Hematopoietic multipotent progenitor cell treated with erythropoietin and hydrocortisone succinate and interleukin-3 and kit ligand, for 6 days (in vitro differentiated cells): ENCODE results near the gene ARHGAP23.
A peak's percentile ranks its signal among the peaks of the same experiment; 100 is the strongest.
"Not testable (repeated sequence)": the region's sequence is repeated elsewhere in the genome, so short reads cannot be mapped to it uniquely, and the experiment has no call there.

Experiments
- DNase-seq: peaks from one replicate; pipeline ENCODE4 v3.0.0-alpha.2; 2015

ARHGAP23 gene

DNA sequence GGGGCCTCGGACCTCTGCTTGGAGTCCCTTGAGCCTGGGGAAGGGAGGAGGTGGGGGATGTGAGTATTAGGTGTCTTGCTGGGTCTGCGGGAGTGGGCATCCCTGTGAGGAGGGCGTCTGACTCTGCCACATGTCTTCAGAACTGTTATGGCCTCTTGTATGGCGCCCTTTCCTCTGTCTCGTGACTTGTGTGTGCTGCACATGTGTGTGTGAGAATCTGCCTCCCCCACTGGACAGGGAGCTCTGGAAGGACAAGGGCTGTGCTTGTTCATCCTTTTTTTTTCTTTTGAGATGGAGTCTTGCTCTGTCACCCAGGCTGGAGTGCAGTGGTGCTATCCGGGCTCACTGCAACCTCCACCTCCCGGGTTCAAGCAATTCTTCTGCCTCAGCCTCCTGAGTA, 33.4 kb downstream of the ARHGAP23 start:
- no peak for DNase-seq

DNA sequence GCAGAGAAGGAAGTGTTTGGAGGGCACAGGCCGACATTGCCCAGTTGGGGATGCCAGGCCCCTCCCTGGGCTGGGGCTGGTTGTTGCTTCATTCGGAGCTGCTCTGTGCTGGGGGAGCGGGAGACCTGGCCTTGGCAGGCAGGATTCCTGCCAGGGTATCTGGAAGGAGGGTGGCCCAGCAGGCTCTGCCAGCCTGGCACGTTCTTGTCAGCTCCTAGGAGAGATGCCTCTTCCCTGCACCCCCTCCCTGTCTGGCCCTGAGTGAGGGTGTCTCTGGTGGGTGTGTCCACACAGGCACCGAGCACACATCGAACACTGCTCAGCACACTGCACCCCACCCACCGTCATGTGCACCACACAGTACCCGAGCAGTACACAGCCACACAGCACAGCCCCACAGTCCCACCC, 35.2 kb downstream of the ARHGAP23 start:
- DNase-seq = peak; percentile 58

DNA sequence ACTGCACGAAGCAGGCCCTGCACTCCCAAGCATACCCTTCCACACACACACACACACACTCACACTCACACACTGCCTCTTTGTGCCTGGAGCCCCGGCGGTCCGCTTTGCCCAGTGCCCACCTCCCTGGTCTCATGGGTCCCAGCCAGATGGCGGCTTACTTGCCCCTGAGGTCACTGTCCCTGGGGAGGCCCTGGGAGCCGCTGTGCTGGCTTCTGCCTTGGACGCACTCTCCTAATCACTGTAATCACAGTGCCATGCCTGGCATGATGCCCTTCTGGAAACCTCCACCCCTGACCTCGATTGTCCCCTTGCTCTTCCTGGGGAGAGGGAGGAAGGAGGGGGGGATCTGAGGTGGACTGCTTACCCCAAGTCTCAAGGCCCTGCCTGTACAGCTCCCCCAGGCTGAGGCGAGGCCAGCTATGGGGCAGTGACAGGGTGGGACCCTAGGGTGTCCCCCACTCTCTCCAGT, 36.0 kb downstream of the ARHGAP23 start:
- DNase-seq = peak; percentile 49

DNA sequence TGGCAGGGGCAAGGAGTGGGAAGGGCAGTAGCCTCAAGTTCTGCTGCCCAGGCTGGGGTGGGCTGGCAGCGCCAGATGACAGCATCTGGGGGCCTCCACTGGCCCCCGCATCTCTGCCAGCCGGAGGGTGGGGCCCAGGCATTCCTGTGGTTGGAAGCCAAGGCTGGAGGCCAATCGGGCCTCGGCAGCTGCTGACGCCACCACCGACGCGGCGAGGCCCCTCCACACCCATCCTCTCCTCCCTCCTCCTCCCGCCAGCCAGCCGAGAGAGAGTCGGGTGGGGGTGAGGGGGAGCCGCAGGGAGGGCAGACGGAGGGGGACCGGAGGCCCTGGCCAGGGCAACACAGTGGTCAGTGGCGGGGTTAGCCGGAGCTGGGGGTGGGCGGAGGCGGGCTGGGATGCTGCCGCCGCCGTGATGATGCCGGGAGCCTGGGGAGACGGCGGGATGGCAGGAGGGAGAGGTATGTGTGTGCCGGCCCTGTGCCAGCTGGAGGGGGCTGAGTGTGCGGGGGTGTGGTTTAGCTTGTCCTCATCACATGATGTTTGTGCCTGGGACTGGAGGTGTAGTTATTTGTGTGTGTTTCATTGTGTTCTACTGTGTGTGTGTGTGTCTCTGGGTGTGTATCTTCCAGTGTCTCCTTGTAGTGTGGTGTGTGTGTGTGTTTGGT, 36.6 kb downstream of the ARHGAP23 start:
- peak; percentile 78 for DNase-seq

DNA sequence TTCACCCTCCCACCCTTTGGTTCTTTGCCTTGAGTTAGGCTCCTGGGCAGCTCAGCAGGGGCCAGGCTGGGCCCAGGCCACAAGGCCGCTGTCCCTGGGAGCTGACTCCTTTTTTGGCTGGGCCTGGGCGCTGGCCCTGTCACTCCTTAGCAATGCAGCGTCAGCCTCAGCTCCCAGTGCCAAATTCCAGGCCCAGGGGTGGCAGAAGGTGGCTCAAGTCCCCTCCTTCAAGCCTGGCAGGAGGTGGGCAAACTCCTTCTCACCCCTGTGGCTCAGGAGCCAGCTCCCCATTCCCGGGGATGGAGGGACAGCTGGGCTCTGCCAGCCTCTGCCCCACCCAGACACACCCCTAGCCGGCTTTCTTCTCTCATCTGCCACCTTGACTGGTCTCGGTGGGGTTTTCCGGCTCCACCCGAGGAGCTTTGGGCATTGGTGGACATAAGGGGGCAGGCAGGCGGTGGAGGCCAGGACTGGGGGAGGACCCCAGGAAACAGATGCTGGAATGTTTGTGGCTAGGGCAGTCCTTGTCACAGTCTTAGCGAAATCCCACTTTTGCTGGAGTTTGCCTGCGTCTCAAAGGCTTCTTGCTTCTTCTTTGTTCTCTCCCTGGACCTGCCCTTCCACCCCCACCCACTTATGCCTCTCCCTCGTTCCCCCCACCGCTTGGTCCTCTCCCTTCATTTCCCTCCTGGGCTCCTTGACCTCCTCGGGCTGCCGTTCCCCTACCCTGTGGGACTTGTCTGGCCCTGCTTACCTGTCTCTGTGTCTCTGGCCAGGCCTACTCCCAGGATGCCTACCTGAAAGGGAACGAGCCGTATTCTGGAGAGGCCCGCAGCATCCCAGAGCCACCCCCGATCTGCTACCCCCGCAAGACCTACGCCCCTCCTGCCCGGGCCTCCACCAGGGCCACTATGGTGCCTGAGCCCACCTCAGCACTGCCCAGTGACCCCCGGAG, 37.4 kb downstream of the ARHGAP23 start:
- no peak for DNase-seq

DNA sequence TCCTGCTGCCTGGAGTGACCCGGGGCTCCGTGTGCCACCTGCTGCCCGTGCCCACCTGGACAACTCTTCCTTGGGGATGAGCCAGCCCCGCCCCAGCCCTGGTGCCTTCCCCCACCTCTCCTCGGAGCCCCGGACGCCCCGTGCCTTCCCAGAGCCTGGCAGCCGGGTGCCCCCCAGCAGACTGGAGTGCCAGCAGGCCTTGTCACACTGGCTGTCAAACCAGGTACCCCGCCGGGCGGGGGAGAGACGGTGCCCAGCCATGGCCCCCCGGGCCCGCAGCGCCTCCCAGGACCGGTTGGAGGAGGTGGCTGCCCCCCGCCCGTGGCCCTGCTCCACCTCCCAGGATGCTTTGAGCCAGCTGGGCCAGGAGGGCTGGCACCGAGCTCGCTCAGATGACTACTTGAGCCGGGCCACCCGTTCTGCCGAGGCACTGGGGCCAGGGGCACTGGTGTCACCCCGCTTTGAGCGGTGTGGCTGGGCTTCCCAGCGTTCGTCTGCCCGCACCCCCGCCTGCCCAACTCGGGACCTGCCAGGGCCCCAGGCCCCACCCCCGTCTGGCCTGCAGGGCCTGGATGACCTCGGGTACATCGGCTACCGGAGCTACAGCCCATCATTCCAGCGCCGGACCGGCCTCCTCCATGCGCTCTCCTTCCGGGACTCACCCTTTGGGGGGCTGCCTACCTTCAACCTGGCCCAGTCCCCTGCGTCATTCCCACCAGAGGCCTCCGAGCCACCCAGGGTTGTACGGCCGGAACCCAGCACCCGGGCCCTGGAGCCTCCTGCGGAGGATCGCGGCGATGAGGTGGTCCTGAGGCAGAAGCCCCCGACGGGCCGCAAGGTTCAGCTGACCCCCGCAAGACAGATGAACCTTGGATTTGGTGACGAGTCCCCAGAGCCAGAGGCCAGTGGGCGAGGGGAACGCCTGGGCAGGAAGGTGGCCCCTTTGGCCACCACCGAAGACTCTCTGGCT, 38.4 kb downstream of the ARHGAP23 start:
- DNase-seq = no peak

DNA sequence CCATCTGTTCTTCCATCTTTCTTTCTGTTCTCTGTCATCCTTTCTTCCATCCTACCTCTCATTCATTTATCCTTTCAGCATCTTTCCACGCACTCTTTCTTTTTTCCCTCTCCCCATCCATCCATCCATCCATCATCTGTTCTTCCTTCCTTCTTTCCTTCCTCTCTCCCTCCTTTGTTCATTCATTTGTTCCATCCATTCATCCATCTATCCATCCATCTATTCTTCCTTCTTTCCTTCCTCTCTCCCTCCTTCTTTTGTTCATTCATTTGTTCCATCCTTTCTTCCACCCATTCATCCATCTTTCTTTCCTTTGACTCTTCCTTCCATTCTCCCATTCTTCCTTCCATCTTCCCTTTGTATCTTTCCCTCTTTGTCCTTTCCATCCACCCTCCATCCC, 39.2 kb downstream of the ARHGAP23 start:
- DNase-seq = no peak

DNA sequence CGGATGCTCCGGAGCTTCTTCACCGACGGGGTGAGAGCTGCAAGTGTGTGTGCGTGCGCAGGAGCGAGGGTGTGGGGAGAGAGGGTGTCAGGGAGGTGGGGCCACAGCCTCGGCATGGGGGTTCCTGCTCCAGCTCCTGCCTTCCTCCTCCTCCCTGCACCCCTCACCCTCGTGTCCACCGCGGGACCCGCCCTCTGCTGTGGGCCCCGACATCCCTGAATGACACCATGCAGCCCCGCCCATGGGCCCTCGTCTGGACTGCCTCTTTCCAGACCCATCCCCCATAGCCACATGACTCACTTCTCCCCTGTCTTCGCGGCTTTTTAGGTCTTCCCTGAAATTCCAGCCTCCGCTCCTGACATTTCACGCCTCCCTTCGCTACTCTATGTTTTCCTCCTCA, 41.6 kb downstream of the ARHGAP23 start:
- no peak for DNase-seq

DNA sequence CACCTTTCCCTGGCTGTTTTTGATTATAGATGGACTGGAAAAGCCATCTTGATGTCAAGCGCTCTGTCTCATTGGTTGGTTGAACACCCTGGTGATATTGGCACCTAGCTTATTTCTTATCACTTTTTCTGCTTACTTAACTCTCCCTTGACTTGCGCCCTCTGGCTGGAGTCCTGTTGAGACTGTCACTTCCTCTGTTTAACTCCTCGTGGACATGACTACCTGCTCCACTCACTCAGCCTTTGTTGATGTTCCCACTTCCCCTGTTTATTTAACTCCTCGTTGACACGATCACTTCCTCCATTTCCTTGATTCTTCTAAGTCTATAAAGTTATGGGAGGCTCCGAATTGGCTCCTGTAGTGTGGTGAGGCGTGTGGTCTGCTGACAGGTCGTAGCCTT, 43.0 kb downstream of the ARHGAP23 start:
- not testable (repeated sequence) for DNase-seq

DNA sequence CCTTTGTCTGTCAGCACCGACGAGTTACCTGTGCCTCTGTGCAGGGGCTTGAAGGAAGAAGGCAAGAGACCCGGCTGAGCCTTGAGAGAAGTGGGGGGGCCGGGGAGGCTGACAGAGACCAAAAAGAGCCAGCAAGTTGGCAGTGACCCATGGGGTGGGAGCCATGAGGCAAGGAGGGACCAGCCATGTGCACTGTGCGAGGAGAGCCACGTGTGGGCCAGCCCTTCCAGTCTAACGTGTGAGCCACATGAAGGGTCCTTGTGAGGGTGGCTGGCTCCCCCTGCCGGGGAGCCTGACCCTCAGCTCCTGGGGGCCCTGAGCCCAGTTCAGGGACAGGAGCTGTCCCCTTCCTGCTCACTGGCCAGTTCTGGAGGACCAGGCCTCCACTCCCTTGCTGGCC, 46.4 kb downstream of the ARHGAP23 start:
- peak; percentile 60 for DNase-seq

DNA sequence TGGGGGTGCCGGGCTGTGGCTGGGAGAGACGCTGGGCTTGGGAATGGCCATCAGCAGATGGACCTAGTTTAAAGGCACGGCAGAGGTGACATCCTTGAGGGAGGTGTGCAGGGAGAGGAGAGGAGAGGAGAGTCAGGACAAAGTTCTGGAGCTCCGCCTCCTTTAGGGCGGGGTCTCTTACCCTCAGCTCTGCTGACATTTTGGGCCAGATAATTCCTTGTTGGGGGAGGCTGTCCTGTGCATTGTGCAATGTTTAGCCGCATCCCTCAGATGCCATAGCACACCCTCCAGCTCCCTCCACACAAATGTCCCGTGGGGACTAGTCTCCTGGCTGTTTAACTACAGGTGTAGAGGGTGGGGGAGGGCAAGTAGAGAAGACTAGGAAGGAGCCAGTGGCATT, 48.3 kb downstream of the ARHGAP23 start:
- DNase-seq = peak; percentile 44

DNA sequence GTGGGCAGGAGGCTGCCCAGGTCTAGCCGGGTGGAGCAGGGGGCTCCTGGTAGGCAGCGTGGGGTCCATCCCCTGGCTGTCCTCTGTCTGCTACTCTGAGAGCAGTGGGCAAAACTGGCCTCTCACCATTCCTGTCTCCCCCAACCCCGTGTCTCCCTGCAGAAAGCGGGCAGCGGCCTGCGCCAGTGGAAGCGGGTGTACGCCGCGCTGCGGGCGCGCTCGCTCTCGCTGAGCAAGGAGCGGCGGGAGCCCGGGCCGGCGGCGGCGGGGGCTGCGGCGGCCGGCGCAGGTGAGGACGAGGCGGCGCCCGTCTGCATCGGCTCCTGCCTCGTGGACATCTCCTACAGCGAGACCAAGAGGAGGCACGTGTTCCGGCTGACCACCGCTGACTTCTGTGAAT, 49.2 kb downstream of the ARHGAP23 start:
- DNase-seq = not testable (repeated sequence)

DNA sequence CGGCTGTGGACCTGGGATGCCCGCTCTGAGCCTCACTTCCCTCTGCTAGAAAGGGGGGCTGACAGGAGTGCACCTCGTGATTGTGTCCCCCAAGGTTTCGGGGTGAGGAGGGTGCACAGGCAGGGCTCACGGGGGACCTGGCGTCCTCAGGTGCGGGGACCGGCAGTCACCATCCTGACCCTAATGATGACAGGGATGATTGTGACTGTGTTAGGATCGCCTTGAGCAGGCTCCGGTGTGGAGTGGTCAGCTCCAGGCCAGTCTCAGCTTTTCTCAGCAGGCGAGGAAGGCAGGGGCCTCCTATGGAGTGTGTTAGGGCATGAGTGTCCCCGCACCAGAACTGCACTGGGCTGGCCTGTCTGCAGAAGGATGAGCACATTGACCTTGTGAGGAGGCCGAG, 49.7 kb downstream of the ARHGAP23 start:
- DNase-seq = not testable (repeated sequence)

DNA sequence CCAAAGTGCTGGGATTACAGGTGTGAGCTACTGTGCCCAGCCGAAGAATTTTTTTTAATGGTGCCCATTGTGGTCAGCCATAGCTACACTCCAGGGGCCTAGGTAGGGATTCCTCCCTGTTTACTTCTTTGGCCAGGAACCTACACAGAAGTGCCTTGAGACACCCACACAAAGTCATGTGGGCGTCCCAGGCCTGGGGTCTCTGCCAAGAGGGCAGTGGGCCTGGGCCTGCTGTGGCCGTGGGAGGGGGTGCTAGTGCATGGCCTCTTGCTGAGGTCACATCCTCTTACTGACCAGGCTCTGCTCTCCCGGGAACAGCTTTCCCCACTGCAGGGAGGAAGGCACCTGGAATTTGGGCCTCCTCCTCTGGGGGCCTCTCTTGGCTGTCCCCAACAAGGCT, 50.4 kb downstream of the ARHGAP23 start:
- not testable (repeated sequence) for DNase-seq

DNA sequence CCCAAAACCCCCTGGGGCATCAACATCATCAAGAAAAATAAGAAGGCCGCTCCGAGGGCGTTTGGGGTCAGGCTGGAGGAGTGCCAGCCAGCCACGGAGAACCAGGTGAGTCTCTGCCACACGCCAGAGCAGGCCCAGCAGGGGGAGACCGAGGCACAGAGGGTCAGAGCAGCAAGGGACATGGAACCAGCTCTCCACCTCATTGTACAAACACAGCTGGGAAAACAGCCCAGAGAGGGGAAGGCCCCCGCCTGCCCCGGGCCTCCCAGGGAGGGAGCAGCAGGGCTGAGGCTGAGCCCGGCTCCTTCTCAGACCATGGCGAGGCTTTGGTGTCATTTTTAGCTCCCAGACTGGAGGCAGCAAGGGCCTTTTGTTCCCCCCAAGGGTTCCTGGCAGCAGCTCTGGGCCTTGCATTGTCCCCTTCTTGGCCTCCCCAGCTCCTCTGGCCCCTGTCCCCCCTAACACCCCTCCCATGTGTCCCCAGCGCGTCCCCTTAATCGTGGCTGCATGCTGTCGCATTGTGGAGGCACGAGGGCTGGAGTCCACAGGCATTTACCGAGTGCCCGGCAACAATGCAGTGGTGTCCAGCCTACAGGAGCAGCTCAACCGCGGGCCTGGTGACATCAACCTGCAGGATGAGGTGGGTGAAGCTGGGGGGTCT, 53.9 kb downstream of the ARHGAP23 start:
- DNase-seq = not testable (repeated sequence)

DNA sequence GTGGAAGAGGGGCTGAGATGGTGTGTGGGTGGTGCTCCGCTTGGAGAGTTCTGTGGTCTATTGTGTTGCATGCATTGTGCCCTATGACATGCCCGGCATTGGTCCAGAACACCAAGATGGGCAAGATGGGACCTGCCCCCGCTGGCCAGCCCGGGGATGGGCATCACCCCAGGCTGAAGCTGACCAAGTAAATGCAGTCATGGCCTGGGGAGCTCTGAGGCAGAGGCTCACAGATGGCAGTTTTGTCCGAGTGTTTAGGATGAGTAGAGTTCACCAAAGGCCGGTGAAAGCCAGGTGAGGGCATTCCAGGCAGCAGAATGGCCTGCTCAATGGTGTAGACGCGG, 54.4 kb downstream of the ARHGAP23 start:
- DNase-seq = not testable (repeated sequence)

DNA sequence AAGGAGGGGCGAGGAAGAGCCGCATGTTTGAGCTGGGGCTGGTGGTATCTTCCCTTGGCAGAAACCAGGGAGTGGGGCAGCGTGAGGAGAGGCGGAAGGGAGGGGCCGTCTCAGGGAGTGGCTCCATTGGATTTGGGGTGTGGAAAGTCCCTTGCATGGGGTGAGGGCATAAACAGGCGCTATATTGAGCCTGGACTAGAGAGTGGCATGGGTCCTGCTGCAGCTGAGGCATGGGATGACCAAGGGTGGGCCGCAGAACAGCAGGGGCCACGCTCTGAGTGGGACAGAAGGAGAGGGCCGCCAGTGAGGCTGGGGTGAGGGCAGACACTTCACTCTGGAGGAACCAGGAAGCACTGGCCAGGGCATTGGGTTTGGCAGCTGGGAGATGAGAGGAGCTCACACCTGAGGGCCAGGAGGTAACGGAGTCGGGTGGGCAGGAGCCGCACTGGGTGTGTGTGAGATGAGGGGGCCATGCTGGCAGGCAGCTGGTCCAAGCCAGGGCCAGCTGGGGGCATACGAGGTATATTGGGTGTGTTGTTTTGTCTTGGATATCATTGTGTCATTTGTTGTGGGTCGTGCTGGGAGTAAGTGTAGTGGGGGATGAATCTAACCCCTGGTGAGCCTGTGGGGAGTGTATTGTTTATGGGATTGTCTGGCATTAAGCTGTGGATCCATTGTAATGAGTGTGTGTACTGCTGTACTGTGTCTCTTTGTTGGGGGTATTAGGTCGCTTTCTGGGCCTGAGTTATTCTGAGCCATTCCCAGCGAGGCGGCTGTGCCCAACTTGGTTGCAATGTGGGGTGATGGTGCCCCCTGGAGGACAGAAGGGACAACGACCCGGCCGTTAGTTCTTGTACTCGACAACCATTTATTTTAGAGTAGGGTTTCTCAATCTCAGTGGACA, 56.2 kb downstream of the ARHGAP23 start:
- DNase-seq = peak; percentile 81

DNA sequence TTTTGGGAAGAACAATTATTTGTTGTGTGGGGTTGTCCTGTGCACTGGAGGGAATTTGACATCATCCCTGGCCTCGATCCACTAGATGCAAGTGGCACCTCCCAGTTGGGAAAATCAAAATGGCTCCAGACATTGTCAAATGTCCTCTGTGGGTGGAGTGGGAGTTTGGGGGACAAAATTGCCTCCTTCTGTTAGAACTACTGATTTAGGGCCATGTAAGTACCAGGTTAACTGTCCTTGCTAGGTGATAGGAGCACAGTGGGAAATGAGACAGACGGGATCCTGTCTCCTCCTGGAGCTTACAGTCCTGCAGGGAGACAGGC, 56.8 kb downstream of the ARHGAP23 start:
- no peak for DNase-seq

DNA sequence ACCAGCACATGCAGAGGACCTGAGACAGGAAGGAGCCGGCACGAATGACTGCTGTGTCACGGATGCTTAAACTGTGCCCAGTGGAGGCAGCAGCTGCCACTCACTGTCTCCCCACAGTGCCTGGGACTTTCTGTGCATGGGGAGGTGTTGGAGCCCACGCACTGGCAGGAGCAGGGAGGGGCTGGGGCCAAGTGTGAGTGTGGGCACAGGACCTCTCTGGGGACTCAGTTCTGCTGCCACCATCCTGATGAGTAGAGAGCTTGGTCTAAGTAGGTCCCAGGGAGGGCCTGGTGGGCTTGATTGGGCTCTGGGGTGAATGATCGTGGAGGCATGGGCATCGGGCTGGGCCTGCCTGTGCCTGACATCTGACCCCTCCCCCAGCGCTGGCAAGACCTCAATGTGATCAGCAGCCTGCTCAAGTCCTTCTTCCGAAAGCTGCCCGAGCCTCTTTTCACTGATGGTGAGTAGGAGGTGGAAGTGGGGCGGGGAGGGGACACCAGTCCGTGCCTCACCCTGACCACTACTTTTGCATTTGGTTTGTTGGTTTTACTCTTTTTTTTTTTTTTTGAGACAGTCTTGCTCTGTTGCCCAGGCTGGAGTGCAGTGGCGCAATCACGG, 57.5 kb downstream of the ARHGAP23 start:
- not testable (repeated sequence) for DNase-seq

DNA sequence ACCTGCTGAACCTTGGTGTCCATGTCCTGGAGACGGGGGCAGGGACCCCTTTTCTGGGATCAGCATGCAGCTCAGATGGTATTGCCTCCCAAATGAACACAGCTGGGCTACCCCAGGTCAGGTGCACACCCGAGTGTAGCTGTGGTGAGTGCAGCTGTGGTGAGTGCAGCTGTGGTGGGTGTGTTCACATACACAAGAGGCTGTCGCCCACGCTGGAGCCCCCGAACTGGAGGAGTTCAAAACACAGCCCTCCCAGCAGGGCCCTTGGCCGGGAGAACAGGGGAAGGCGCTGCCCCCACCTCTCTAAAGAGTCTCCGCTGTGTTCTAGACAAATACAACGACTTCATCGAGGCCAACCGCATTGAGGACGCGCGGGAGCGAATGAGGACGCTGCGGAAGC, 61.5 kb downstream of the ARHGAP23 start:
- not testable (repeated sequence) for DNase-seq
